Right lobe of liver (tissue), 4 donors: Measurements from ENCODE around the gene ALOX15.
"Not testable (repeated sequence)": the region's sequence is repeated elsewhere in the genome, so short reads cannot be mapped to it uniquely, and the experiment has no call there.

Experiments used
- CTCF ChIP-seq, 4 donors: fragments of 200-600 bp in 3 of 4; fragments of 450-650 bp in 1 of 4; IDR thresholded peaks; one replicate each; pipeline versions ENCODE4 v1.5.1 to v1.8.0; 2016 to 2022; ENCODE audit warnings: antibody characterized with exemption in 4 of 4, mild to moderate bottlenecking in 2 of 4
- POLR2A ChIP-seq: fragments of 450-650 bp; IDR thresholded peaks from one replicate; pipeline ENCODE4 v1.6.1; 2017; ENCODE audit warnings: antibody characterized with exemption, mild to moderate bottlenecking
- donor health status: DM: no; HTN: no; CAD: no.
- donor health status: DM: no; HTN: no; CAD: no.
- donor health status: DM: no; HTN: yes; CAD: no.

DNA sequence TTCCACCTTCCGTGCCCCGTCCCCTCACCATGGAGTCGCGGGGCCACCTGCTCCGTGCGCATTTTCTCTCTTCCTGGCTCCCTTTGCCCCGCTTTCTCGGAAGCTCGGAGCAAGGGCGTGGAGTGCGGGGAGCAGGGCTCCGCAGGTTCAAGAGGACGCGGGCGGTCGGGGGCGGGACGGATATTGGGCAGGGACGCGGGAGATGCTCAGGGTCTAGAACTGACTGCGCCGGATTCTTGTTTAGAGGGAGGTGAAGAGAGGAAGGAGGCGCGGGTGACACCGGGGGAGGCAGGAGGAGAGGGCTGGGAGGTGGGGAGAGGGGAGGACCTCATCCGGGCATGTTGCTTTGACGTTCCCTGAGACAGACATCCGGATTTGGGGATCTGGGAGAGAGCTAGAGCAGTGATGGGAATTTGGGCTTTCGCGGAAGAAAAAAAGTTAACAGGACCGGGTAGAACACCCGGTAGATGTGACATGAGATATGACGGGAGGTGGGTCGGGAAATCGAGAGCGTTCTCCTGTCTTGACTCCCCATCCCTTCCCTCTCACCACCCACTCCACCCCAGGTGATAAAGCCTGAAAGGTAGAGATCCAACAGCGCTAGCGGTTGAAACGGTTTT lies 799 bp downstream of the ALOX15 start:
- TF ChIP-seq CTCF (IDR thresholded peaks at IDR 0.05); POLR2A: not testable (repeated sequence)
